H1 (cell line): ENCODE results near the gene CCIN. TPM values are rescaled to one million over a fixed set of nuclear protein-coding genes. Genes with fewer than 3 reads are reported as not detected.

Experiments
- CTCF ChIA-PET: fragments of 300-600 bp; sonication (Branson Sonifier 250); formaldehyde crosslinking; loops from one replicate; lab custom pipeline; 2021; ENCODE audit not compliant: partially characterized antibody; lab: Charles Lee
- POLR2A ChIA-PET: fragments of 300-600 bp; sonication (Branson Sonifier 250); formaldehyde crosslinking; loops from one replicate; lab custom pipeline; 2021; ENCODE audit warnings: inconsistent platforms; ENCODE audit not compliant: partially characterized antibody; lab: Charles Lee
- DNase-seq, 2 experiments: peaks; one replicate each; pipeline versions ENCODE4 v3.0.0 to v3.0.0-alpha.2; 2010 to 2022; ENCODE audit warnings: low spot score in 2 of 2, low read depth in 1 of 2, mixed read lengths in 1 of 2
- FAIRE-seq: peaks from 2 replicates; lab custom pipeline; 2011; peaks lifted over from hg19 to GRCh38; lab: Jason Lieb, UNC
- H2AFZ ChIP-seq: 2 replicates; pipeline ENCODE4 v1.8.1; 2012; ENCODE audit warnings: low read length, inconsistent platforms
- H2AK5ac ChIP-seq: 2 replicates; pipeline ENCODE4 v1.6.1; 2013; ENCODE audit warnings: low read depth, low read length
- H2BK120ac ChIP-seq: replicated peaks from 2 replicates; pipeline ENCODE3; 2013; ENCODE audit warnings: low read depth, low read length, inconsistent platforms
- H2BK12ac ChIP-seq: 2 replicates; pipeline ENCODE4 v1.6.1; 2013; ENCODE audit warnings: low read depth, low read length
- H2BK15ac ChIP-seq: 2 replicates; pipeline ENCODE4 v1.6.1; 2013; ENCODE audit warnings: low read length
- H2BK20ac ChIP-seq: 2 replicates; pipeline ENCODE4 v1.6.1; 2013; ENCODE audit warnings: low read length
- H2BK5ac ChIP-seq: 2 replicates; pipeline ENCODE4 v1.6.1; 2013; ENCODE audit warnings: low read depth, low read length
- H3K14ac ChIP-seq: 2 replicates; pipeline ENCODE4 v1.6.1; 2013; ENCODE audit warnings: inconsistent platforms; ENCODE audit not compliant: insufficient read length
- H3K18ac ChIP-seq: 2 replicates; pipeline ENCODE4 v1.6.1; 2013; ENCODE audit warnings: low read length; ENCODE audit errors: extremely low read depth
- H3K23ac ChIP-seq: 2 replicates; pipeline ENCODE4 v1.6.1; 2013; ENCODE audit warnings: inconsistent platforms; ENCODE audit not compliant: insufficient read length
- H3K23me2 ChIP-seq: 2 replicates; pipeline ENCODE4 v1.6.1; 2013; ENCODE audit warnings: low read depth, low read length
- H3K27ac ChIP-seq: 2 replicates; pipeline ENCODE4 v1.6.1; 2011; ENCODE audit warnings: low read depth, low read length, inconsistent platforms
- H3K27me3 ChIP-seq, 4 experiments: replicated peaks in 1 of 4; 1 replicate in 1 of 4; 2 replicates in 3 of 4; pipeline versions ENCODE4 v1.6.1 to v1.8.1; 2011 to 2013; ENCODE audit warnings: low read length in 3 of 4, mild to moderate bottlenecking in 3 of 4, inconsistent platforms in 2 of 4, mixed read lengths in 2 of 4, moderate library complexity in 1 of 4; ENCODE audit not compliant: control insufficient read depth in 3 of 4, insufficient read depth in 3 of 4; ENCODE audit errors: extremely low read depth in 1 of 4
- H3K36me3 ChIP-seq, 4 experiments: 2 replicates each; pipeline versions ENCODE4 v1.6.1 to v1.8.1; 2011 to 2013; ENCODE audit warnings: mild to moderate bottlenecking in 4 of 4, low read length in 3 of 4, moderate library complexity in 2 of 4, control low read depth in 1 of 4, inconsistent platforms in 1 of 4; ENCODE audit not compliant: insufficient read depth in 4 of 4, control insufficient read depth in 2 of 4
- H3K4ac ChIP-seq: replicated peaks from 2 replicates; pipeline ENCODE3; 2013; ENCODE audit warnings: low read length, low read depth, mixed read lengths, inconsistent platforms; ENCODE audit not compliant: insufficient read length
- H3K4me1 ChIP-seq, 4 experiments: replicated peaks in 1 of 4; 1 replicate in 1 of 4; 2 replicates in 3 of 4; pipeline versions ENCODE4 v1.6.1 to v1.8.1; 2011 to 2013; ENCODE audit warnings: low read length in 3 of 4, inconsistent platforms in 2 of 4, mixed read lengths in 1 of 4; ENCODE audit not compliant: insufficient read depth in 4 of 4, control insufficient read depth in 3 of 4
- H3K4me2 ChIP-seq, 2 experiments: 2 replicates each; pipeline versions ENCODE4 v1.6.1 to v1.8.1; 2011 to 2013; ENCODE audit warnings: low read depth in 2 of 2, low read length in 2 of 2, control low read depth in 1 of 2, inconsistent platforms in 1 of 2, mild to moderate bottlenecking in 1 of 2; ENCODE audit not compliant: insufficient read depth in 1 of 2
- H3K4me3 ChIP-seq, 4 experiments: fragments of 200-600, 300-600 bp in 1 of 4; sonication (generic), shearing (Covaris generic), sonication (Bioruptor Twin) in 1 of 4; 2 replicates each; pipeline versions ENCODE4 v1.5.1 to v1.8.1; 2011 to 2016; ENCODE audit warnings: low read length in 4 of 4, low read depth in 3 of 4, control low read depth in 2 of 4, inconsistent platforms in 2 of 4, mild to moderate bottlenecking in 2 of 4, mixed read lengths in 1 of 4, moderate library complexity in 1 of 4; ENCODE audit not compliant: insufficient read depth in 2 of 4; ENCODE audit errors: extremely low read depth in 1 of 4
- H3K56ac ChIP-seq: replicated peaks from 2 replicates; pipeline ENCODE3; 2013; ENCODE audit warnings: low read depth, mild to moderate bottlenecking, mixed read lengths, low read length, inconsistent platforms; ENCODE audit not compliant: insufficient read length
- H3K79me1 ChIP-seq: 2 replicates; pipeline ENCODE4 v1.6.1; 2013; ENCODE audit warnings: low read depth, low read length, control low read depth
- H3K79me2 ChIP-seq, 2 experiments: 2 replicates each; pipeline versions ENCODE4 v1.6.1 to v1.8.1; 2012 to 2013; ENCODE audit warnings: low read length in 2 of 2, mild to moderate bottlenecking in 2 of 2, inconsistent platforms in 1 of 2; ENCODE audit not compliant: insufficient read depth in 2 of 2, control insufficient read depth in 1 of 2
- H3K9ac ChIP-seq, 4 experiments: replicated peaks in 1 of 4; 1 replicate in 1 of 4; 2 replicates in 3 of 4; pipeline versions ENCODE4 v1.6.1 to v1.8.1; 2011 to 2013; ENCODE audit warnings: low read depth in 3 of 4, low read length in 3 of 4, control low read depth in 2 of 4, mild to moderate bottlenecking in 2 of 4, moderate library complexity in 2 of 4, inconsistent platforms in 1 of 4; ENCODE audit errors: extremely low read depth in 1 of 4
- H3K9me3 ChIP-seq, 2 experiments: 2 replicates each; pipeline versions ENCODE4 v1.6.1 to v1.8.1; 2012 to 2013; ENCODE audit warnings: mild to moderate bottlenecking in 2 of 2, moderate library complexity in 2 of 2, control low read depth in 1 of 2, inconsistent platforms in 1 of 2, low read depth in 1 of 2, low read length in 1 of 2, mixed read lengths in 1 of 2; ENCODE audit not compliant: insufficient read depth in 2 of 2
- H4K20me1 ChIP-seq, 2 experiments: replicated peaks in 1 of 2; 2 replicates each; pipeline versions ENCODE3 to v1.8.1; 2011 to 2013; ENCODE audit warnings: inconsistent platforms in 2 of 2, low read length in 2 of 2, mild to moderate bottlenecking in 1 of 2; ENCODE audit not compliant: insufficient read depth in 2 of 2, control insufficient read depth in 1 of 2
- H4K5ac ChIP-seq: 2 replicates; pipeline ENCODE4 v1.6.1; 2013; ENCODE audit warnings: low read length, low read depth, mixed read lengths, inconsistent platforms; ENCODE audit not compliant: insufficient read length
- H4K8ac ChIP-seq: 2 replicates; pipeline ENCODE4 v1.8.0; 2013; ENCODE audit warnings: mild to moderate bottlenecking, moderate library complexity, low read length, inconsistent platforms; ENCODE audit not compliant: insufficient read depth; ENCODE audit errors: extremely low read depth
- H4K91ac ChIP-seq: replicated peaks from 2 replicates; pipeline ENCODE3; 2013; ENCODE audit warnings: low read length, mixed read lengths, inconsistent platforms; ENCODE audit not compliant: insufficient read length
- JUN ChIP-seq: IDR thresholded peaks from 2 replicates; pipeline ENCODE4 v1.6.1; 2011; ENCODE audit warnings: low read depth, mild to moderate bottlenecking, improper control_type of control experiment, low read length
- NRF1 ChIP-seq: IDR thresholded peaks from 2 replicates; pipeline ENCODE4 v1.6.1; 2011; ENCODE audit warnings: mild to moderate bottlenecking, low read depth, low read length, improper control_type of control experiment
- POLR2A ChIP-seq, 2 experiments: IDR thresholded peaks; 1 replicate in 1 of 2; 2 replicates in 1 of 2; pipeline ENCODE4 v1.6.1; 2011; ENCODE audit warnings: low read depth in 2 of 2, low read length in 2 of 2, mild to moderate bottlenecking in 2 of 2; ENCODE audit errors: control extremely low read depth in 1 of 2
- RFX5 ChIP-seq: IDR thresholded peaks from 2 replicates; pipeline ENCODE4 v1.6.1; 2011; ENCODE audit warnings: low read depth, low read length, improper control_type of control experiment, borderline replicate concordance
- SP2 ChIP-seq: IDR thresholded peaks from 2 replicates; pipeline ENCODE4 v1.6.1; 2012; ENCODE audit warnings: mild to moderate bottlenecking, low read length, inconsistent platforms
- whole genome bisulfite sequencing, 2 experiments: shearing (Covaris generic) in 1 of 2; methylation state at CpG; one replicate each; pipeline versions ENCODE4 v1.1.6 to v1.1.7; 2013 to 2015; ENCODE audit warnings: low lambda C conversion rate in 2 of 2, mixed read lengths in 2 of 2, inconsistent platforms in 1 of 2, low coverage in 1 of 2, missing lambda C conversion rate in 1 of 2; ENCODE audit not compliant: insufficient replicate concordance in 2 of 2, insufficient coverage in 1 of 2, insufficient read length in 1 of 2; ENCODE audit errors: extremely low coverage in 1 of 2, missing lambda C conversion rate in 1 of 2; 5-methylcytosine and 5-hydroxymethylcytosine counted together
- polyA plus RNA-seq, 7 experiments: library from polyadenylated mRNA; depleted of rRNA in 3 of 7; stranded (reverse) in 5 of 7; unstranded in 2 of 7; fragments of >200 nt in 5 of 7; fragments of 200-250 nt in 2 of 7; gene quantifications; 1 replicate in 5 of 7; 2 replicates in 1 of 7; 4 replicates in 1 of 7; pipeline versions ENCODE4 v1.2.1 to v1.2.3, GENCODE V29; 2011 to 2013; ENCODE audit warnings: missing spikeins in 2 of 7, mixed read lengths in 2 of 7
- total RNA-seq: library from RNA; stranded (reverse); fragmentation: NEBNext Ultra II Directional; extraction: Animal tissue kit (Norgen Biotek cat#: 25700); gene quantifications from 2 replicates; pipeline ENCODE4 v1.2.1, GENCODE V29; 2021
- TF ChIP-seq, protein P1 (sequence below): IDR thresholded peaks from 2 replicates; pipeline ENCODE4 v1.6.1; 2011; ENCODE audit warnings: low read length, improper control_type of control experiment

CCIN gene
- total and polyA plus RNA-seq, 2 of the 8 experiments (the other 6 are each of a cell fraction or from before 2014, with no cell fraction given) = 0.19 to 0.21 TPM

DNA sequence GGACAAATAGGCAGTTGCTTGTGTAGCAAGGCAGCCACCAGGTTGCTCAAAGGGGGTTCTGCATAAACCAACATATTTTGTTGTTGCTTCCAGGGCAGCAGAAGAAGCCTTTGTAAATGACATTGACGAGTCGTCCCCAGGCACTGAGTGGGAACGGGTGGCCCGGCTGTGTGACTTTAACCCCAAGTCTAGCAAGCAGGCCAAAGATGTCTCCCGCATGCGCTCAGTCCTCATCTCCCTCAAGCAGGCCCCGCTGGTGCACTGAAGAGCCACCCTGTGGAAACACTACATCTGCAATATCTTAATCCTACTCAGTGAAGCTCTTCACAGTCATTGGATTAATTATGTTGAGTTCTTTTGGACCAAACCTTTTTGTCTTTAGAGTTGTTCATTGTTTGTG lies 42.3 kb downstream of the CCIN start:
- Histone ChIP-seq H3K56ac (no peak overlapping the region), H2AFZ (no peak overlapping the region), H3K79me2 (peaks cover 3 to 52% of the 10 kb centered on the region in 2 experiments; a peak in 2 of 4 replicates), H2BK20ac (no peak overlapping the region), H3K79me1 (peaks cover 15% of the 10 kb centered on the region), H3K4me2 (no peak overlapping the region), H3K14ac (no peak overlapping the region), H2BK120ac (no peak overlapping the region), H4K5ac (no peak overlapping the region), H4K20me1 (peaks cover 10 to 34% of the 10 kb centered on the region in 2 experiments), H3K23ac (no peak overlapping the region), H3K4me1 (no peaks in the 10 kb centered on the region; a peak in 1 of 7 replicates), H3K4me3 (no peak overlapping the region), H3K36me3 (peaks cover 17 to 71% (median 48%) of the 10 kb centered on the region in 4 experiments), H2BK15ac (no peak overlapping the region), H3K27ac (no peak overlapping the region), H3K9me3 (no peaks in the 10 kb centered on the region), H2AK5ac (no peak overlapping the region), H2BK12ac (no peak overlapping the region), H3K4ac (no peak overlapping the region), H2BK5ac (no peak overlapping the region), H4K8ac (no peak overlapping the region), H3K9ac (no peak overlapping the region), H3K27me3 (no peaks in the 10 kb centered on the region), H3K23me2 (no peaks in the 10 kb centered on the region), H3K18ac (no peak overlapping the region), H4K91ac (no peak overlapping the region)
- no peak for TF ChIP-seq JUN
- no peak for TF ChIP-seq SP2
- no peak for TF ChIP-seq NRF1
- TF ChIP-seq POLR2A (IDR thresholded peaks at IDR 0.05; ENCODE audit: control extremely low read depth in 1 of 2, low read depth in 2 of 2, low read length in 2 of 2) = no peak
- TF ChIP-seq RFX5 = no peak
- TF ChIP-seq, protein P1, sequence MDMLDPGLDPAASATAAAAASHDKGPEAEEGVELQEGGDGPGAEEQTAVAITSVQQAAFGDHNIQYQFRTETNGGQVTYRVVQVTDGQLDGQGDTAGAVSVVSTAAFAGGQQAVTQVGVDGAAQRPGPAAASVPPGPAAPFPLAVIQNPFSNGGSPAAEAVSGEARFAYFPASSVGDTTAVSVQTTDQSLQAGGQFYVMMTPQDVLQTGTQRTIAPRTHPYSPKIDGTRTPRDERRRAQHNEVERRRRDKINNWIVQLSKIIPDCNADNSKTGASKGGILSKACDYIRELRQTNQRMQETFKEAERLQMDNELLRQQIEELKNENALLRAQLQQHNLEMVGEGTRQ = no peak
- ChIA-PET CTCF (interaction anchor here (1.0 to 1.1 kb wide), 2 partner anchors 13 to 133 kb away, joined by 3 read pairs; no protein-coding TSS in a partner anchor), POLR2A (interaction anchor here (1.8 to 2.9 kb wide), 3 partner anchors 9 to 117 kb away, joined by 5 to 9 read pairs (median 5); no protein-coding TSS in a partner anchor)
- WGBS, 2 experiments = 92% methylated on average over 7 of the region's 7 CpGs; no CpG with 5 or more reads in 1 of the 2 experiments
- no peak for FAIRE-seq
- no peak for DNase-seq
